GM18861 (cell line): ENCODE results near the gene SPAG6.
"Not testable (repeated sequence)": the region's sequence is repeated elsewhere in the genome, so short reads cannot be mapped to it uniquely, and the experiment has no call there.

Source experiments
- ATAC-seq: cut with Tn5 transposase; IDR thresholded peaks from one replicate; pipeline ENCODE4 v1.9.1; 2021; ENCODE audit not compliant: unreplicated experiment

Gene SPAG6

DNA sequence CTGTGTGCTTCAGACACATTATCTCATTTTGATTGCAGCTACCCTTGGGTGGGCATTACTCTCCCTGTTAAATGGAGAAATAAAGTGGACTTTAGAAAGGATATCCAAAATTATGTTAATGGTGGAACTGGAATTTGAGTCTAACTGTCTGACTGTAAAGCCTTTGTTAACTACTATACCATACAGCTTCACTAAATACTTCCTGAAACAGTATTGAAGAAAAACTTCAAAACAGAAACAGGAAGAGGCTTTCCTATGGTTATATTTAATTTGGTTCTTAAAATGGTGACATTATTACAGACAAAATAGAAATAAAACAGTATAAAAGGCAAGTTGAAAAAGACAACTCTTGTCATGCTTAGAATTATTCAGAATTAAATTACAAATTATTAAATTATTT, 25.0 kb downstream of the SPAG6 start:
- ATAC-seq, result no peak

DNA sequence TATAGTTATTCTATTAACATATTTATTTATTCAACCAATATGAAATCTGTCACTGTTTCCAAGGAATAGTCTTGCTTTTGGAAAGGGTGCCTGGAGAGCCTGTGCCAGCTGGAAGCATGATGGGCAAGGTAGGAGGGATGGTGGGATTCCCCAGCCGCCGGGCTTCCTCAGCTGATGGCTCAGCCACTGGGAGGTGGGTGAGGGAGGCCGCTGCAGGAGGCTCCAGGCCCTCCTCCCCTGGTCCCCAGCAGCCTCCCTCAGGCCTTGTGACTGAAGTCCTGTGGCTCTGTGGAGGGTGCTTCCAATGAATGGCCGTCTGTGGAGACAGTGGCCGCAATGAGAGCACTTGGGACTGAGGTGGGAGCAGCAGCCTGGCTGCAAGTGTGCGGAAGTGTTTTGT, 27.0 kb downstream of the SPAG6 start:
- no peak for ATAC-seq

DNA sequence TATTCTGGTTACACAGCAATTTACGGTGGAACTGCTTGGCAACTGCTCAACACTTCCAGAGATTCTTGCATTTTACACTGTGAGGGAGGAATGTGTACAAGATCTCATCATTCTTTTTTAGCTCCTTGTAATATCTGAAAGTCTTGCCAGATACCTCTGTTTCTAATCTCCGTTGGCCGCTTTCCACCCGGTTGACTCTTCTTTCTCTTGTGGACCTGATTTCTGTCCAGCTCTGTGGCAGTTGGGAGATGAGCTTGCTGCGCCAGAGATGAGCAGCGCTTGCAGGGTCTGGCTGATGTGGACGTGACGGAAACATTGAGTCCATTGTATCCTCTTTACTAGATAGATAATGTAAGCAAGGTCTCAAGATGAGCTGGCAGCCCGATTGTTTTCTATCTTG, 27.6 kb downstream of the SPAG6 start:
- ATAC-seq, result no peak

DNA sequence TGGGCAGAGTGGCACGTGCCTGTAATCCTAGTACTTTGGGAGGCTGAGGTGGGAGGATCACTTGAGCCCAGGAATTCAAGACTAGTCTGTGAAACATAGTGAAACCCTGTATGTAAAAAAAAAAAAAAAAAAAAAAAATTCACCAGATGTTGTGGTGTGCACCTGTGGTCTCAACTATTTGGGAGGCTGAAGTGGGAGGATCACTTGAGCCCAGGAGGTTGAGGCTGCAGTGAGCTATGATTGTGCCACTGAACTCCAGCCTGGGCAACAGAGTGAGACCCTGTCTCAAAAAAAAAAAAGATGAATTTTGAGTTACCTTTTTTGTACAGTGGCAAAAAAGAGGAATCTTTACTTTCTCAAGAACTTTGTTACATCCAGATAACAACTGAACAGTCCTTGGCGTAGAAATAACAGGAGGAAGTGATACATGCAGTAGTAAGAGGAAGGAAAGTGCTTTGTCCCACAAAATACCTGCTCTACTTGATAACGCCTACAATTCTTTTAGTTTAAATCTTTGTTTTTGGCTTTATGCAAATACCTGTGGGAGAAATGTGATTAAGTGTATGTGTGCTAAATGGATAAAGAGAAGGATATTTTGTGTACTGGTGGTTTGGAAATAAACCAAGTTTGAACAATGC, 29.3 kb downstream of the SPAG6 start:
- no peak for ATAC-seq

DNA sequence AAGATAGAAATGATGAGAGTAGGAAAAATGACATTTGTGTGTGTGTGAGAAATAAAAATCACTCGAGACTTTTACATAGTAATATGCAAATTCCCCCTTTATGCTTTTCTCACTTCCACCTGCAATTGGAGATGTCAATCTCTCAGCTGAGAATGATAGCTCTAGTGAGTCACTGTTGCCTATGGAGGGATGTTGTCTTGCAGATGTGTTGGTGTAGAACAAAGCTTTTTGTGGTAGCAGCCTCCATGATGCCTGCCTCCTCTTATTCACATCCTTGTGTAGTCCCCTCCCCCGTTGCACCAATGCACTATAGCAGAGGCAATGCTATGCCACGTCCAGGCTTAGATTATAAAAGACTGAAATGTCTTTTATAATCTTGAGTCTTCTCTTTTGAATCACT, 33.8 kb downstream of the SPAG6 start:
- ATAC-seq, result peak; percentile 53

DNA sequence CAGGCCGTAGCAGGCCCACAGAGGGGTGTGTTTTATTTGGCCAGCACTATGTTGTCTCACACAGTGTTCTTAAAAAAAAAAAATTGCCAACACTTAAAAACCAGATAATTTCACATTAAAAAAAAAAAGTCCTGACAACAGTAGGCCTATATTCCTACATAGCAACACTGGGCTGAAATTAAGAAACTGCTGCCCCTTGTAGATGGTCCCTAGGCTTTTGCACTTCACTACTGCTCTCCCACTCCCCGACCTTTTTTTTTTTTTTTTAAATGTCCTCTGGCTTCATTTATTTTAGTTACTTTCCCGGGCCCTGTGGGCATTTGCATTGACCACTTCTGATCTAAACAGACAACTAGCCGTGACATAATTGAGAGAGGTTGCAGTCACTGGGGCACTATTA, 36.0 kb downstream of the SPAG6 start:
- no peak for ATAC-seq

DNA sequence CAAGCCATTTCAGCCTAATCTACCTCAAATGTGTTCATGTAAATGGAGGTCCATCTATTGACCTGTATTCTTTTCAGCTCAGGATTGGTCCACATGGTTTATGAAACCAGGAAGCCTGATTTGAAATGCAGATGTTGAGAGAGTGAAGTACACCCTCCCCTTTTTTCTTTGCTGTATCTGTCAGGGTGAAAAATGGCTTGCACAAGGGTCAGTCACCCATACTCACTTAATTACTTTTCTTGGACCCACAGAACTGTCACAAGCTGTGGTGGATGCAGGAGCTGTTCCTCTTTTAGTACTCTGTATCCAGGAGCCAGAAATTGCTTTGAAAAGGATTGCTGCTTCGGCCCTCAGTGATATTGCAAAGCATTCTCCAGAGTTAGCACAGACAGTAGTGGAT, 41.2 kb downstream of the SPAG6 start:
- ATAC-seq, result no peak

DNA sequence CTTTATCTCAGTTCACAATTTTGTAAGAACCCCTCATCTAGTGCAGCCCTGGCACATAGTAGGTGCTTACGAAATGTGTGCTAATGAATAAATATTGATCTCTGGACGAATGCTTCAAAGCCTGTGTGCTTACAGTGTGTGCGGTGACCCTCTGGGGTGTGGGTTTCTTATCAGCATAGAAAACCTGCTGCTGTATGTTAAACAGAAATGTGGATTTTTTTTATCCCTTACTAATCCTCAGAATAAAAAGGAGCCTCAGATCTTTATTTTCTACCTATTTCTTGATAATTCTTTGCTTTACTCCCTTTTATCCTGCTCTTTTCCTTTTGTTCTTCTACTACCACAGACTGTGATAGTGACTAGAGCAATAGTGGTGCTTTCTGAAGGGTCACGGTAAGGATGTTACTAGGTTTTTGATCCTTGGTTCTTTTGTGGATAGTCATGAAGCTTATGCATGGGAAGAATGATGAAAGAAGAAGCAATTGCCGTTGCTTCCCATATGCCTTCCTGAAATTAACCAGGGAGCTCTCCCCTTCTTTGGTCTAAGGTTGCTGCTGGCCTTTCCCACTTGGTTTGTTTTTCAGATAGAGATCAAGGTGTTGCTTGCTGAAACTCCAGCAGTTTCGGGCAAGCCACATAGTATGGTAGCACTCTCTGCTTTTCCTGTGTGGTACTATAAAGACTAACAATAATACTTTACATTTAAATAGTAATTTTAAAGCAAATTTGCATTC, 44.7 kb downstream of the SPAG6 start:
- ATAC-seq, result no peak

DNA sequence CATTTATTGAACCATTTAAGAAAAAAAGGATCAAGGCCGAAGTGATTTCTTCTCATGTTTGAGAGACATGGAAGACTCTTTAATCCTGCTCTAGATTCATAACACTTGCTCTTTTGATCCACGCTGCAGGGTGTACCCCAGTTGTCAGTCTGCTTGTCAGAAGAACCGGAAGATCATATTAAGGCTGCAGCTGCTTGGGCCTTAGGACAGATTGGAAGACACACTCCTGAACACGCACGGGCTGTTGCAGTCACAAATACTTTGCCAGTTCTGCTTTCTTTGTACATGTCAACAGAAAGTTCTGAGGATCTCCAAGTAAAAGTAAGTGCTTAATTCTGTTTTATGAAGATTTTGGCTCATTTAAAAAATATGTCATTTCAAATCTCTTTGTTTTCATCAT, 46.3 kb downstream of the SPAG6 start:
- ATAC-seq, result no peak

DNA sequence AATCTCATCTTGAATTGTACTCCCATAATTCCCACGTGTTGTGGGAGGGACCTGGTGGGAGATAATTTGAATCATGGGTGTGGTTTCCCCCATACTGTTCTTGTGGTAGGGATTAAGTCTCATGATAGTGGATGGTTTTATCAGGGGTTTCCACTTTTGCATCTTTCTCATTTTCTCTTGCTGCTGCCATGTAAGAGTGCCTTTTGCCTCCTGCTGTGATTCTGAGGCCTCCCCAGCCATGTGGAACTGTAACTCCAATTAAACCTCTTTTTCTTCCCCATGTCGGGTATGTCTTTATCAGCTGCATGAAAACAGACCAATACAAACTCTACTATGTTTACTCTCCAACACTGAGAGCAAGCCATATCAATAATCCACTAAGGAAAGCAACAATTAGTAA, 50.9 kb downstream of the SPAG6 start:
- ATAC-seq, result not testable (repeated sequence)

DNA sequence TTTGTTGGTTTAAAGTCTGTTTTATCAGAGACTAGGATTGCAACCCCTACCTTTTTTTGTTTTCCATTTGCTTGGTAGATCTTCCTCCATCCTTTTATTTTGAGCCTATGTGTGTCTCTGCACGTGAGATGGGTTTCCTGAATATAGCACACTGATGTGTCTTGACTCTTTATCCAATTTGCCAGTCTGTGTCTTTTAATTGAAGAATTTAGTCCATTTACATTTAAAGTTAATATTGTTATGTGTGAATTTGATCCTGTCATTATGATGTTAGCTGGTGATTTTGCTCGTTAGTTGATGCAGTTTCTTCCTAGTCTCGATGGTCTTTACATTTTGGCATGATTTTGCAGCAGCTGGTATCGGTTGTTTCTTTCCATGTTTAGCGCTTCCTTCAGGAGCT, 61.6 kb downstream of the SPAG6 start:
- not testable (repeated sequence) for ATAC-seq

DNA sequence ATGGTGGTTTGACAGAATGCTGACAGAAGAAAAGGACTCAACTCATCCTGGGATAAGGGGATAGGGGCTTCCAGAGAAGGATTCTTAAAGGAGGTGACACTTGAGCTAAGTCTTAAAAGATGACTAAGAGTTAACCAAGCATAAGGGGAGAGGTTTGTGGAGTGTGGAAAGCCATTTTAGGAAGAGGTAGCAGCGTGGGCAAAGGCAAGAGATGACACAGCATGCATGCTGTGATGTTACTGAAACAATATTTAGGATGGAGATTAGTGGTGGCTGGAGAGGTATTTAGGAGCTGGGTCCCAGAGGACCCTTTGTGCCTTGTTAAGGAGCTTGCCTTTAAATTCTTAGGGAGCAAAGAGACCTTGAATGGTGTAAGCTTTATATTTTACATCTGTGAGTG, 65.1 kb downstream of the SPAG6 start:
- no peak for ATAC-seq

DNA sequence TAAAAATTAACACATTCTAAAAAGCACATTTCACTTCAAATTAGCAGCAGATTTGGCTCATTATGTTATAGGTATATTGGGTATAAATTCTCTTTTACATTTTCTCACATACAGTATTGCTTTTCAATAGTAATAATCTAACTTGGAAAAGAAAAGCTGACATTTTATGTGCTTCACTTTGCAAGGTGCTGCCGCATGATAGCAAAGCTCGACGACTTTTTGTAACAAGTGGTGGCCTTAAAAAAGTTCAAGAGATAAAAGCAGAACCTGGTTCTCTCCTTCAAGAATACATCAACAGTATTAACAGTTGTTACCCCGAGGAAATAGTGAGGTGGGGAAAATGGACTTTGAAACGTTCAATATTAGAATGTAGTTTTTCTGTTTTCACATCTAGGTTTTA, 65.5 kb downstream of the SPAG6 start:
- no peak for ATAC-seq

DNA sequence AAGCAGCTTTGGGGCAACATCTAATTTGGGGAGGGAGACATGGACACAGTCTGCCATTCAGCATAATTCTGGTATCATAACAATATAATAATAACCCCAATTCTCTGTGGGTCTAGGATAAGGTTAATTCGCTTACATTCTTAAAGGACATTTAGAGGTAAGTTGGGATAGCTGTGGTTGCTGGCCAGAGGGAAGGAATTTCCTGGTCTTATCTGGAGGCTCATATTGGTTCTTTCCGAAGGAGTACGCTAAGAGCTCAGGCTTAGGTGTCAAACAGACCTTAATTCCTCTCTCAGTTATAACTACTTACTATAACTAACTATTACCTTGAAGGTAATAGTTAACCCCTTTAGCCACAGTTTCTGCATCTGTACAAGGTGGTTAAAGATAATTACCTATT, 68.8 kb downstream of the SPAG6 start:
- no peak for ATAC-seq

DNA sequence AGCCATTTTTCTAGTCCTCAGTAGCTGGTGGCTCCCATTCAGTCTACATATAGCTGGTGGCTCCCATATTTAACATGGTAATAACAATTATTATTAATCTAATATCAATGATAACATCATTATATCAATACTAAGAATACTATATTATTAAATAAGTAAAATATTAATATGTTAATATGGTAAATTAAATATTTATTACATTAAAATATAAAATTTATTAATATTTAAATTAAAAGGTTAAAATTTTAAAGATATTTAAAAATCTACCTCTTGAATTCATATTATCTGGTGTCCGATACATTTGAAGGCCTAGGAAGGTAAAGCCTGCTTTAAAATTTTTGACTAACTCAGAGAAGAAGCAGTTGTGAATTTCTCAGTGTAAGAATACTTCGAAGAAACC, 69.8 kb downstream of the SPAG6 start:
- ATAC-seq, result no peak

DNA sequence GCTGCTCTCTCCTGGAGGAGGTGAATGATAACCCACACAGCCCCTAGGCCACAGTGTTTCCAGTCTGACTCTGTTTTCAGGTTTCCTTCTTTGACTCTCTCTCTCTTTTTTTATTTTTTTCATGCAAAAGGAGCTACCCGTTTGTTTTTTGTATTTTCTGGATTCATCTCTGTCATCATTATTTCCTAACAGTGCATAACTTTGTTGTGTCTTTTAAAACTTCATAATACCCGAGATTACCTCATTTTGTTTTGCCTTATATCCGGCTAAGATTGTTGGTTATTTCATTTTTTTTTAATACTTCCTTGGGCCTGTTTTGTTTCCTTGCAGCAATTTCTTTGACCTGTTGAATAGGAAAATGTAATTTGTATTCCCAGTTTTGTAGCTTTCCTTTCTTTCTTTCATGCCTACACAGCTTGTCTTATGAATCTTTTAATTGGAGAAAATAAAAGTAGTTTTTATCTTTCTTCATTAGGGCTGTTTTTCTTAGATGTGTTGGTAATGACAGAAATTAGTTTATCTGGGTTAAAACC, 72.5 kb downstream of the SPAG6 start:
- ATAC-seq, result no peak

DNA sequence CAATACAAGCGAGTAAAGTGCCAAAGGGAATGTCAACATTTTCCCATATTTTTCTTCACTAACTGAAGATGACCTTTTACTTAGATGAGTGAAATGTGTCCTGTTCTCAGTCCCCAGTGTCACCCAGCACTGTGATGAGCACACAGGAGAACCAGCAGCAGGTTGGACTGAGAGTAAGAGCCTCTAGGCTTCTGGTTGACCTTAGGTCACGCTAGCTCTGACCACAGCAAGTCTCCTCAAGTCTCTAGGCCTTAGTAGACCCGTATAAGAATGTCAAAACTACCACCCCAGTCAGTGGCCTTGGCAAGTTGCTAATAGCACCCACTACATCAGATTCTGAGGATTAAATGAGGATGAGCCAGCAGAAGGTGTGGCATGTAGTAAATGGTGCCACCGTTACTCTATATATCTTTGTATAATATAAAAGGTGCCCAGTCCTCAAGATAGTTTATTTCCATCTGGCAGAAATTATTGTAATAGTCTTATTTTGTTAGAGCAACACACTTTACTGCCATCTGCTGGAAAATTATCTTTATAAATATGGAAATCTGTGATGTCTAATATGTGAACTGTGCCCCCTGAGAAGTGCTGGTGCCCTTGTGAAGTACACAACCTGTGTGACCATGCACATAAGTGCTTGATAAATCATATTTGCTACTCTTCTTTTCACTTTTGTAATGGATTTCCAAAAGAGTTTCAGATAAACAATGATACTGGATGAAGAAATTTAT, 75.7 kb downstream of the SPAG6 start:
- no peak for ATAC-seq

DNA sequence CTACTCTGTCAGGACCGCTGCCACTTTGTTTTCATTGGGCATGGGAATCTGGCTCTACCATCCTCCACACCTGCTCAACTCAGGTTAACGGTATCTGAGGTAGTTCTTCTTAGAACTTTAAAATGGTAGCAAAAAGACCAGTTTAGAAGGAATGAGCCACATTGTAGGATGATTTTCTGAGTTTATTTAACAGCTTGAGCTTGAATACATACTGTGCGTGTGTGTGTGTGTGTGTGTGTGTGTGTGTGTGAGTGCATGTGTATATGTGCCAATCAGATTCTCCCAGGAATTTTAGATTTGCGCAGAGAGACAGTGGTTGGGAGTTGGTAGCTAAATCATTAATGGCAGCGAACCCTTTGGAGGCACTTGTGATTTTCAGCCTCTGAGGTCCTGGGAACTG, 81.4 kb downstream of the SPAG6 start:
- ATAC-seq, result no peak

DNA sequence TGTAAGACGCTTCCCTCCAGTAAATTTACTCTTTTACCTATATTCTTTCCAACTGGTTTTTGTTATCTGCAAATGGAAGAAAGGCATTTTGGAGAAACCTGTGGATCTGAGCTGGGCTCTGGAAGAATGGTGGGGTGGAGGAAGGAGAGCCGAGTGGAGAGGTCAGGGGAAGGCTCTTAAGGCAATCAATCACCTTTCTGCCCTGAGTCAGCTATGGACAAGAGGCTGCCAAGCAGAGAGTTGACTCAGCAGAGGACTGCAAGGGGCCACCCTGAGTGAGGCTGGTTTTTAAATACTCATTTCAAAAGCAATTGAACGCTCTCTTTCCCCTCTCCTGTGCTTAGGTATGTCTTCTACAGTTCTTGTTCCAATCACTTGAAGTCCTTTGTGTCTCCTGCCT, 81.8 kb downstream of the SPAG6 start:
- ATAC-seq, result peak; percentile 62

DNA sequence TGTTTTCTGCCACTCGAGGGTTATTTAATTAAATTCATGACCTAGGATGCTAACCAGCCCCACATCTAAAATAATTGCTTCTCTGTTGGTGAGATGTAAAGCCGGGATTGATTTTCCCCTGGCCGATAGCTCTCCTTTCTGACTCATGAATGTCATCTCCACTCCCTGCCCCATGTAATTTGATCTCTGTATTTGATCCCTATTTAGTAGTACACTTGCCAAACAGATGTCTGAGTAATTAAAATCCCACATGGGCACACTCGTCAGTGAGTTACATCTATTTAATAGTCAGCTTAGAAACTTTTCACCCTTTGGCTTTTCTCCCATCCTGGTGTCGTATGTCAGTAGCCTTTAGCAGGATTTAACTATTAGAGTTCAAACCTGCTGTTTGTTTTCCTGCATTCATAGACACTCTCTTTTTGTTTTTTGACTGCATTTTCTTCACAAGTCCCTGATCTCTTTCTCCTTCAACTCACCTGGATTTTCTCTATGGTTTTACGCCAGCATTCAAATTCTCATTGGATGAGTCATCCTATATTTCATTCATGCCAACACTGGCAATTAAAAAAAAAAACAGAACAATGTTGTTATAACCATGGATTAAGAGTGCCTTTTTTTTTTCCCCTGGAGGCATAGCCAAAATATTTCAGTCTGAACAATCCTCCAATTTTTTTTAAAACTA, 82.7 kb downstream of the SPAG6 start:
- no peak for ATAC-seq

DNA sequence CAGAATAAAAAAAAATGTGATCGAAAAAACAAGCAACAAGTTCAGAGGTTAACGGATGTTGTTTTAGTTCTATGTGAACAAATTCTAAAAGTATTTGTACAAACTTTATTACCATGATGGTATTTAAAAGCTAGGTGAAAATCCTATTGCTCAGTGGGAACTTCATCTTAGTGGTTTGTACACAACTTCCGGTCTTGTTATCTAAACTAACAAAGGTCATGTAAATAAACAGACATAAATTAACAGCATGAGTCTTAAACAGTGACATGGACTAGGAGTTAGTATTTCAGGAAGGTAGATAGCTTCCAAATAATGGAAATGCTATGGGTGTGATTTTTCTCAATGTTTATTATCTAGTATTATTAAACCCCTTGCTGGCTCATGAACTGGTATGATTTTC, 83.8 kb downstream of the SPAG6 start:
- ATAC-seq, result no peak
